GM15510 (cell line): ENCODE measurements around the gene TMIGD3.
A peak's percentile ranks its signal among the peaks of the same experiment; 100 is the strongest.

Source experiments
- POLR2A ChIP-seq: IDR thresholded peaks from 3 replicates; pipeline ENCODE4 v1.6.1; 2011; ENCODE audit warnings: borderline replicate concordance; ENCODE audit not compliant: insufficient read length; ENCODE audit errors: extremely low read depth

TMIGD3 gene

GRCh38 chr1:111448918-111449702 lies 54.3 kb downstream of the TMIGD3 start, which contains the start of the genes ATP5PB and WDR77:
Gene ATP5PB (plus strand): TSS chr1:111449464. CDS start chr1:111449542, 78 bp downstream.
Gene WDR77 (minus strand): TSS chr1:111449256. CDS start chr1:111449169, 87 bp downstream.
- peak; percentile 60 for TF ChIP-seq POLR2A

GRCh38 chr1:111448482-111448917 lies 54.9 kb downstream of the TMIGD3 start:
- TF ChIP-seq POLR2A: no peak

- TF ChIP-seq POLR2A: no peak
Measured at GRCh38 chr1:111446967-111447892, 56.2 kb downstream of the TMIGD3 start.

DNA sequence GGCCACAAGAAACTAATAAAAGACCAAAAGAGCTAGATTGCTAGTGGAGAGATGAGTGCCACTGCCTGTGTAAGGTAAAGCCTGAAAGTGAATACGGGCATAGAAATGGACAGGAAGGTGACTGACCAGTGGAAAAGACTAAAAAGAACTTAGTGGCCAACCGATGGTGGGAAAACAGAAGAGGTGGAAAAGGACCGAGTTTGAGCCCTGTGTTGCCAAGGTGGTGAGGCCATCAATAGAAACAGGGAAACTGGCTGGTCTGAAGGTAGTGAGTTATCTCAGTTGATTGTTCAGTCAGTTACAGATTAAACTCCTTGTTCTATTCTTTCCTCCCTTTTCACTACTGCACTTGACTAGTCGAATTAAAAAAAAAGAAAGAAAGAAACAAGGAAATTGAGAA lies 56.9 kb downstream of the TMIGD3 start:
- no peak for TF ChIP-seq POLR2A

DNA sequence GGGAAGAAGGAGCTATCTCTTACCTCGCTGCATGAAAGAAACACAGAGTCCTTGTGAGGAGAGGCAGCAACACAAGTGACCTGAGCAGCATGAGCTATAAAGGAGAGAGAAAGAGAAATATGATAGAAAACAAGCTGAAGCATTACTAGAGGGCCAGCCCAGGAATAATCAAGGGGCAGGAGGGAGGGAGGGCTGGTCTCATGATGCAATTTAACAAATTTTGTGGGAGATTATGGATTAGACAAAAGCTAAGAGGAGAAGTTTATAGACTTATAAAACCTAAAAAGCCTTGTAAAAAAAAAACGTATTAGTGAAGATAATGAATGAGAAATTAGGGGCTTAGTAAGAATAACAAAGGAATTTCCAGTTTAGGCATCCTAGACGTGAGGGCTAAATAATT lies 59.4 kb downstream of the TMIGD3 start:
- no peak for TF ChIP-seq POLR2A

- TF ChIP-seq POLR2A: no peak
Measured at GRCh38 chr1:111442457-111442856, 61.0 kb downstream of the TMIGD3 start.

GRCh38 chr1:111441573-111442192 lies 61.8 kb downstream of the TMIGD3 start:
- no peak for TF ChIP-seq POLR2A

- TF ChIP-seq POLR2A: no peak
Measured at GRCh38 chr1:111439461-111440351, 63.7 kb downstream of the TMIGD3 start.

GRCh38 chr1:111436726-111437125 lies 66.7 kb downstream of the TMIGD3 start:
- no peak for TF ChIP-seq POLR2A
